ENCODE measurements around the gene KIAA1549. TPM values are rescaled to one million over a fixed set of nuclear protein-coding genes. Genes with fewer than 3 reads are reported as not detected.

The KIAA1549 gene
- total and polyA plus RNA-seq, 4 donors: 0.83 to 5.8 (median 3.6) TPM

DNA sequence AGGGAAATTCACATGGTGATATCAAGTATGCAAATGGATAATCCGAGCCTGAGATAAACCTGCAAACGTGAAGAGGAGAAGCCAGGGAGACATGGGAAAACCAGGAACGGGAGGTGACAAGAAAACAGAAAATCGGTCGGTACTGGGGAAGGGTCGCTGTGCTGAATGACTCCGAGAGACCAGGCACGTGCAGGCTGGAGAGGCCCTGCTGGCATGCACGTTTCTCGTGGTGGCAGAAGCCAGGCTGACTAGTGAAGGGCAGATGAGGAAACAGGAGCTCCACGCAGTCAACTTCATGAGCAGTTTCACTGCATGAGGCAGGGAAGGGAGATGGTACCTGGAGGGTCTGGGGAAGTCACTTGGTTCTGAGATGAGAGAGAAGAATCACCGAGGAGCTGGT, 48.3 kb downstream of the KIAA1549 start:
- Histone ChIP-seq H3K4me1 (ENCODE audit: control insufficient read depth in 5 of 5, insufficient read depth in 5 of 5, low read length in 5 of 5) (peaks cover 0 to 18% (median 3%) of the 10 kb centered on the region in 5 donors), H3K27ac (ENCODE audit: low read depth in 1 of 2, low read length in 1 of 2) (no peak overlapping the region), H3K9me3 (ENCODE audit: control insufficient read depth in 4 of 4, insufficient read depth in 3 of 4, low read length in 3 of 4) (no peaks in the 10 kb centered on the region), H3K36me3 (ENCODE audit: control insufficient read depth in 4 of 4, insufficient read depth in 4 of 4, low read length in 4 of 4) (no peaks in the 10 kb centered on the region), H3K4me3 (no peak overlapping the region), H3K9ac (ENCODE audit: insufficient read depth in 1 of 2, low read length in 2 of 2) (no peak overlapping the region), H3K27me3 (ENCODE audit: control insufficient read depth in 3 of 3, insufficient read depth in 3 of 3, low read length in 2 of 3) (no peaks in the 10 kb centered on the region)
- TF ChIP-seq, protein P1, sequence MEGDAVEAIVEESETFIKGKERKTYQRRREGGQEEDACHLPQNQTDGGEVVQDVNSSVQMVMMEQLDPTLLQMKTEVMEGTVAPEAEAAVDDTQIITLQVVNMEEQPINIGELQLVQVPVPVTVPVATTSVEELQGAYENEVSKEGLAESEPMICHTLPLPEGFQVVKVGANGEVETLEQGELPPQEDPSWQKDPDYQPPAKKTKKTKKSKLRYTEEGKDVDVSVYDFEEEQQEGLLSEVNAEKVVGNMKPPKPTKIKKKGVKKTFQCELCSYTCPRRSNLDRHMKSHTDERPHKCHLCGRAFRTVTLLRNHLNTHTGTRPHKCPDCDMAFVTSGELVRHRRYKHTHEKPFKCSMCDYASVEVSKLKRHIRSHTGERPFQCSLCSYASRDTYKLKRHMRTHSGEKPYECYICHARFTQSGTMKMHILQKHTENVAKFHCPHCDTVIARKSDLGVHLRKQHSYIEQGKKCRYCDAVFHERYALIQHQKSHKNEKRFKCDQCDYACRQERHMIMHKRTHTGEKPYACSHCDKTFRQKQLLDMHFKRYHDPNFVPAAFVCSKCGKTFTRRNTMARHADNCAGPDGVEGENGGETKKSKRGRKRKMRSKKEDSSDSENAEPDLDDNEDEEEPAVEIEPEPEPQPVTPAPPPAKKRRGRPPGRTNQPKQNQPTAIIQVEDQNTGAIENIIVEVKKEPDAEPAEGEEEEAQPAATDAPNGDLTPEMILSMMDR (IDR thresholded peaks at IDR 0.05; ENCODE audit: control extremely low read depth, extremely low read depth): no peak
- 91 to 92% methylated on average over 12 of the region's 12 CpGs for WGBS, 2 donors
- no peak for ATAC-seq (ENCODE audit: insufficient read depth, low FRiP score)
- DNase-seq: no peak

DNA sequence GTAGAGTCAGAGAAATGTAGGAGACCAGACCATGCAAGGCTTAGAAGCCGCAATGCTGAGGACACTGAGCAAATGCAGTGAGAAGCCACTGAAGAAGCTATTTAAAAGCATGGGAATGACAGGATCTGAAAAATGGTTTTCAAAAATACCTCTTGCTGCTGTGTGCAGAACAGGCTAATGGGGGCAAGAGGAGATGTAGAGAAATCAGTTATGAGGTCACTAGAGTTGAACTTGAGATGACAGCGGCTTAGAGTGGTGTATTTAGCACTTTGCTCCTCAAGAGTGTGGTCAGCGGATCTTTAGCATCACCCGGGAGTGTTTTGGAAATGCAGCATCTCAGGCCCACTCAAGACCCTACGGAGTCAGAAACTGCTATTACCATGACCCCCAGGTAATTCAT, 48.8 kb downstream of the KIAA1549 start:
- Histone ChIP-seq H3K4me3 (no peak overlapping the region), H3K27ac (ENCODE audit: low read depth in 1 of 2, low read length in 1 of 2) (no peak overlapping the region), H3K9me3 (ENCODE audit: control insufficient read depth in 4 of 4, insufficient read depth in 3 of 4, low read length in 3 of 4) (no peaks in the 10 kb centered on the region), H3K9ac (ENCODE audit: insufficient read depth in 1 of 2, low read length in 2 of 2) (no peak overlapping the region), H3K27me3 (ENCODE audit: control insufficient read depth in 3 of 3, insufficient read depth in 3 of 3, low read length in 2 of 3) (no peaks in the 10 kb centered on the region), H3K4me1 (ENCODE audit: control insufficient read depth in 5 of 5, insufficient read depth in 5 of 5, low read length in 5 of 5) (peaks cover 0 to 18% (median 3%) of the 10 kb centered on the region in 5 donors), H3K36me3 (ENCODE audit: control insufficient read depth in 4 of 4, insufficient read depth in 4 of 4, low read length in 4 of 4) (no peaks in the 10 kb centered on the region)
- WGBS, 2 donors: 95% methylated on average over 5 of the region's 5 CpGs
- no peak for ATAC-seq (ENCODE audit: insufficient read depth, low FRiP score)
- TF ChIP-seq, protein P1 (IDR thresholded peaks at IDR 0.05; ENCODE audit: control extremely low read depth, extremely low read depth): no peak
- no peak for DNase-seq

DNA sequence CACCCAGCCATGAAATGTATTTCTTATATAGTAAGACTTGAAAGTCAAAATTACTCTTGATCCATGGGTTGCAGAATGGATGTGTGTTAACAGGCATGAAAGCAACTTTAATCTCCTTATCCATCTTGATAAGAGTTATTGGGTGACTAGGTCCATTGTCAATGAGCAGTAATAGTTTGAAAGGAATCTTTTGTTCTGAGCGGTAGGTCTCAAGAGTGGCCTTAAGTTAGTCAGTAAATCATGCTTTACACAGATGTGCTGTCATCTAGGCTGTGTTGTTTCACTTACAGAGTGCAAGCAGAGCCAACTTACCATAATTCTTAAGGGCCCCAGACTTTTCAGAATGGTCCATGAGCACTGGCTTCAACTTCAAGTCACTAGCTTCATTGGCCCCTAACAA, 51.2 kb downstream of the KIAA1549 start:
- TF ChIP-seq, protein P1 (IDR thresholded peaks at IDR 0.05; ENCODE audit: control extremely low read depth, extremely low read depth): no peak
- H3K9me3 ChIP-seq (ENCODE audit: control insufficient read depth in 4 of 4, insufficient read depth in 3 of 4, low read length in 3 of 4): no peaks in the 10 kb centered on the region
- H3K27me3 ChIP-seq (ENCODE audit: control insufficient read depth in 3 of 3, insufficient read depth in 3 of 3, low read length in 2 of 3): no peaks in the 10 kb centered on the region
- H3K4me3 ChIP-seq: no peak overlapping the region
- H3K4me1 ChIP-seq (ENCODE audit: control insufficient read depth in 5 of 5, insufficient read depth in 5 of 5, low read length in 5 of 5): peaks cover 0 to 4% (median 2%) of the 10 kb centered on the region in 5 donors
- ATAC-seq (ENCODE audit: insufficient read depth, low FRiP score) (no peak), DNase-seq (no peak)
- no peaks in the 10 kb centered on the region for H3K36me3 ChIP-seq (ENCODE audit: control insufficient read depth in 4 of 4, insufficient read depth in 4 of 4, low read length in 4 of 4)
- no peak overlapping the region for H3K27ac ChIP-seq (ENCODE audit: low read depth in 1 of 2, low read length in 1 of 2)
- no peak overlapping the region for H3K9ac ChIP-seq (ENCODE audit: insufficient read depth in 1 of 2, low read length in 2 of 2)
- WGBS, 2 donors: 39 to 99% methylated on average over 1 of the region's 1 CpG

DNA sequence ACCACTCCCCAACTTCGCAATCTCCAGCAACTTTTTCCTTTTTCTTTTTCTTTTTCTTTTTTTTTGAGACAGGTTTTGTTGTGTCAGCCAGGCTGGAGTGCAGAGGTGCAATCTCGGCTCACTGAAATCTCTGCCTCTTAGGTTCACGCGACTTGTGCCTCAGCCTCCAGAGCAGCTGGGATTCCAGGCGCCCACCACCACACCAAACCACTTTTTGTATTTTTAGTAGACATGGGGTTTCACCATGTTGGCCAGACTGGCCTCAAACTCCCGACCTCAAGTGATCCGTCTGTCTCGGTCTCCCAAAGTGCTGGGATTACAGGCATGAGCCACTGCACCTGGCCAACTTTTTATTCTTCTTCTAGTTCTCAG, 55.0 kb downstream of the KIAA1549 start:
- H3K9me3 ChIP-seq (ENCODE audit: control insufficient read depth in 4 of 4, insufficient read depth in 3 of 4, low read length in 3 of 4): no peaks in the 10 kb centered on the region
- H3K27ac ChIP-seq (ENCODE audit: low read depth in 1 of 2, low read length in 1 of 2): no peak overlapping the region
- ATAC-seq (ENCODE audit: insufficient read depth, low FRiP score) (no peak), DNase-seq (no peak)
- H3K4me1 ChIP-seq (ENCODE audit: control insufficient read depth in 5 of 5, insufficient read depth in 5 of 5, low read length in 5 of 5): peaks cover 0 to 6% (median 0%) of the 10 kb centered on the region in 5 donors
- no peaks in the 10 kb centered on the region for H3K27me3 ChIP-seq (ENCODE audit: control insufficient read depth in 3 of 3, insufficient read depth in 3 of 3, low read length in 2 of 3)
- H3K9ac ChIP-seq (ENCODE audit: insufficient read depth in 1 of 2, low read length in 2 of 2): no peak overlapping the region
- TF ChIP-seq, protein P1 (IDR thresholded peaks at IDR 0.05; ENCODE audit: control extremely low read depth, extremely low read depth): no peak
- 87 to 88% methylated on average over 8 of the region's 8 CpGs for WGBS, 2 donors
- no peak overlapping the region for H3K4me3 ChIP-seq
- no peaks in the 10 kb centered on the region for H3K36me3 ChIP-seq (ENCODE audit: control insufficient read depth in 4 of 4, insufficient read depth in 4 of 4, low read length in 4 of 4)
